Measurements from ENCODE around the gene HPS5. TPM values are rescaled to one million over a fixed set of nuclear protein-coding genes. Genes with fewer than 3 reads are reported as not detected.

The HPS5 gene
- total RNA-seq, 1 donor from 2014 or later = 17.0 TPM

DNA sequence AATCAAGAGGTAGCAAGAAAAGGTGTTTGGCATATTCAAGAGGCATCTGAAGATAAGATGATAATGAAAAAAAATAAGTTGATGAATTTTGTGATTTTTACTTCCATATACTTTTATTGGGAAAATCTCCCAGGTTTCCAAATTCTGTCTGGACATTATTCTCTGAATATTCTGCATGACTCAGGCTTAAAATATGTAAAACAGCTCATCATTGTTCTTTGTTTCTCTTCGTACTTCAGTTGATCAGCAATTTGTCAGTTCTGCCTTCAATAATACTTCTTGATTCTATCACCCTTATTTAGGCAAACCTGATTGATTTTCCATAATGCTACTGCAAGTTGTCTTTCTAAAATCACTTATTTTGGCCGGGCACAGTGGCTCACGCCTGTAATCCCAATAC is 30.6 kb upstream of the HPS5 start:
- no peaks in the 10 kb centered on the region for H3K79me2 ChIP-seq (ENCODE audit: low read depth)
- no peaks in the 10 kb centered on the region for H3K4me1 Mint-ChIP-seq
- no peaks in the 10 kb centered on the region for H3K27me3 ChIP-seq
- no peak overlapping the region for H3K4me2 ChIP-seq
- no peak overlapping the region for H3K27ac Mint-ChIP-seq
- no peaks in the 10 kb centered on the region for H3K9me3 Mint-ChIP-seq
- H3F3A ChIP-seq (ENCODE audit: low read depth) = no peaks in the 10 kb centered on the region
- DNase-seq (ENCODE audit: low spot score) = no peak
- H3K27ac ChIP-seq = no peak overlapping the region
- H3K4me1 ChIP-seq = no peaks in the 10 kb centered on the region
- H3K9ac ChIP-seq = no peak overlapping the region
- no peaks in the 10 kb centered on the region for H3K36me3 ChIP-seq
- peaks cover 10% of the 10 kb centered on the region for H3K36me3 Mint-ChIP-seq
- H3K27me3 Mint-ChIP-seq (ENCODE audit: insufficient read depth, low read depth) = no peaks in the 10 kb centered on the region
- TF ChIP-seq EZH2 (IDR thresholded peaks at IDR 0.05) (no peak), EZH2phosphoT487 (IDR thresholded peaks at IDR 0.05) (no peak)
- TF ChIP-seq, protein P1, sequence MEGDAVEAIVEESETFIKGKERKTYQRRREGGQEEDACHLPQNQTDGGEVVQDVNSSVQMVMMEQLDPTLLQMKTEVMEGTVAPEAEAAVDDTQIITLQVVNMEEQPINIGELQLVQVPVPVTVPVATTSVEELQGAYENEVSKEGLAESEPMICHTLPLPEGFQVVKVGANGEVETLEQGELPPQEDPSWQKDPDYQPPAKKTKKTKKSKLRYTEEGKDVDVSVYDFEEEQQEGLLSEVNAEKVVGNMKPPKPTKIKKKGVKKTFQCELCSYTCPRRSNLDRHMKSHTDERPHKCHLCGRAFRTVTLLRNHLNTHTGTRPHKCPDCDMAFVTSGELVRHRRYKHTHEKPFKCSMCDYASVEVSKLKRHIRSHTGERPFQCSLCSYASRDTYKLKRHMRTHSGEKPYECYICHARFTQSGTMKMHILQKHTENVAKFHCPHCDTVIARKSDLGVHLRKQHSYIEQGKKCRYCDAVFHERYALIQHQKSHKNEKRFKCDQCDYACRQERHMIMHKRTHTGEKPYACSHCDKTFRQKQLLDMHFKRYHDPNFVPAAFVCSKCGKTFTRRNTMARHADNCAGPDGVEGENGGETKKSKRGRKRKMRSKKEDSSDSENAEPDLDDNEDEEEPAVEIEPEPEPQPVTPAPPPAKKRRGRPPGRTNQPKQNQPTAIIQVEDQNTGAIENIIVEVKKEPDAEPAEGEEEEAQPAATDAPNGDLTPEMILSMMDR (IDR thresholded peaks at IDR 0.05) = no peak
- no peak overlapping the region for H2AFZ ChIP-seq (replicated peaks)
- H3K4me3 ChIP-seq = no peak overlapping the region
- no peaks in the 10 kb centered on the region for H3K9me3 ChIP-seq (ENCODE audit: low read depth)
- no peaks in the 10 kb centered on the region for H4K20me1 ChIP-seq (ENCODE audit: low read depth)
- H3K4me3 Mint-ChIP-seq = no peak overlapping the region

DNA sequence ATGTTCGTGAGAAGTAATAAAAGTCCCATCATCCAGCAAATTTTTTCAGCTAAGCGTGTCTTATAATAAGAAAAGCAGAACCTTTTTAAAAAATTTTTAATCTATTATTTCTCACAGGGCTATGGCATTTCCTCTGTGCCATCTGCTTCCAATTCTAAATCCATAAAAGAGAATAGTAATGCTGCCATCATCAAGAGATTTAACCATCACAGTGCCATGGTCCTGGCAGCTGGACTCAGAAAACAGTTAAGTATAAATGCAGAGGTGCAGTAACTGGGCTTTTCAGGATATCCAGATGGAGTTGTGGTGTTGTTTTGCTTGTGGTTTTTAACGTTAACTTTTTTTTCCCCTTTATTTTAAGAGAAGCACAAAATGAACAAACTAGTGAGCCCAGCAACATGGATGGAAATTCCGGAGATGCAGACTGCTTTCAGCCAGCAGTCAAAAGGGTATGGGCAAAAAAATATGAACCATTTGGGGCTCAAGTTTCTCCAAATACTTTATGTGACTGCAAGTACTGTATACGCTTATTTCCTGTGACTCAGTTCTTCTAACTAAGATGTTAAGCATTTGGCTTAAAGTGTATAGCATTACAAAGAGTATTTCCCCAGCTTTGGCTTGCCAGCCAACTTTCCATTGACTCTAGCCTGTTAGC is 25.7 kb upstream of the HPS5 start:
- Mint-ChIP-seq H3K27ac (no peak overlapping the region), H3K27me3 (ENCODE audit: insufficient read depth, low read depth) (no peaks in the 10 kb centered on the region), H3K4me1 (no peaks in the 10 kb centered on the region), H3K9me3 (no peaks in the 10 kb centered on the region), H3K36me3 (peaks cover 4% of the 10 kb centered on the region), H3K4me3 (no peak overlapping the region)
- Histone ChIP-seq H4K20me1 (ENCODE audit: low read depth) (no peaks in the 10 kb centered on the region), H3K27ac (no peak overlapping the region), H3K4me1 (no peaks in the 10 kb centered on the region), H2AFZ (replicated peaks) (no peak overlapping the region), H3K79me2 (ENCODE audit: low read depth) (no peaks in the 10 kb centered on the region), H3K27me3 (no peaks in the 10 kb centered on the region), H3K9me3 (ENCODE audit: low read depth) (no peaks in the 10 kb centered on the region), H3F3A (ENCODE audit: low read depth) (no peaks in the 10 kb centered on the region), H3K4me3 (no peak overlapping the region), H3K9ac (no peak overlapping the region), H3K4me2 (no peak overlapping the region), H3K36me3 (peaks cover 2% of the 10 kb centered on the region)
- TF ChIP-seq EZH2 (IDR thresholded peaks at IDR 0.05) (no peak), EZH2phosphoT487 (IDR thresholded peaks at IDR 0.05) (no peak)
- TF ChIP-seq, protein P1 (IDR thresholded peaks at IDR 0.05) = no peak
- DNase-seq (ENCODE audit: low spot score) = no peak

DNA sequence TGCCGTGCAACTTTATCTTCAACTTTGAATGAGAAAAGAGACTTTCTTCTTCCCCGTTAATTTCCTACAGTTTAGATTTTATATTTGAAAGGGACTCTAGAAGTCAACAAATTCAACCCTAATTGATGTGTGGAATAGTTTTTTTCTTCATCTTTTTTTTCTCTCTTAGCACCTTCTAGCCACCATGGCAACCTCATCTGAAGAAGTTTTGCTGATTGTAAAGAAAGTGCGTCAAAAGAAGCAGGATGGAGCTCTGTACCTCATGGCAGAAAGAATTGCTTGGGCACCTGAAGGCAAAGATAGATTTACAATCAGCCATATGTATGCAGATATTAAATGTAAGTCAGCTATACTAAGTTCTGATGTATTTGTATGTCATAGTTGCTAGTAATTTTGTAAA is 11.0 kb upstream of the HPS5 start:
- Mint-ChIP-seq H3K9me3 (no peaks in the 10 kb centered on the region), H3K4me3 (no peak overlapping the region), H3K27me3 (ENCODE audit: insufficient read depth, low read depth) (no peaks in the 10 kb centered on the region), H3K27ac (no peak overlapping the region), H3K36me3 (peaks cover 15% of the 10 kb centered on the region), H3K4me1 (no peaks in the 10 kb centered on the region)
- H4K20me1 ChIP-seq (ENCODE audit: low read depth) = peaks cover 7% of the 10 kb centered on the region
- peaks cover 42% of the 10 kb centered on the region for H3K79me2 ChIP-seq (ENCODE audit: low read depth)
- TF ChIP-seq EZH2 (IDR thresholded peaks at IDR 0.05) = no peak
- TF ChIP-seq EZH2phosphoT487 (IDR thresholded peaks at IDR 0.05) = no peak
- TF ChIP-seq, protein P1 (IDR thresholded peaks at IDR 0.05) = no peak
- no peak overlapping the region for H2AFZ ChIP-seq (replicated peaks)
- H3K4me1 ChIP-seq = no peaks in the 10 kb centered on the region
- peaks cover 17% of the 10 kb centered on the region for H3K36me3 ChIP-seq
- H3K9me3 ChIP-seq (ENCODE audit: low read depth) = no peaks in the 10 kb centered on the region
- no peak overlapping the region for H3K4me2 ChIP-seq
- H3K27ac ChIP-seq = no peak overlapping the region
- no peak for DNase-seq (ENCODE audit: low spot score)
- H3K9ac ChIP-seq = no peak overlapping the region
- H3F3A ChIP-seq (ENCODE audit: low read depth) = no peaks in the 10 kb centered on the region
- no peaks in the 10 kb centered on the region for H3K27me3 ChIP-seq
- no peak overlapping the region for H3K4me3 ChIP-seq

Measured in neural progenitor cell (in vitro differentiated cells).